Ishikawa (cell line): Measurements from ENCODE around the gene CADM2.

Source experiments
- CREB1 ChIP-seq: IDR thresholded peaks from 2 replicates; pipeline ENCODE4 v1.6.1; 2012; ENCODE audit warnings: low read depth
- EGR1 ChIP-seq: IDR thresholded peaks from 2 replicates; pipeline ENCODE4 v1.6.1; 2012
- EP300 ChIP-seq: IDR thresholded peaks from 2 replicates; pipeline ENCODE4 v1.6.1; 2012; ENCODE audit warnings: borderline replicate concordance
- RAD21 ChIP-seq: IDR thresholded peaks from 2 replicates; pipeline ENCODE4 v1.6.1; 2012; ENCODE audit warnings: low read depth
- TAF1 ChIP-seq: IDR thresholded peaks from 2 replicates; pipeline ENCODE4 v1.6.1; 2012; ENCODE audit warnings: low read depth, mild to moderate bottlenecking
- TCF12 ChIP-seq: IDR thresholded peaks from 2 replicates; pipeline ENCODE4 v1.6.1; 2012; ENCODE audit warnings: low read depth
- TEAD4 ChIP-seq: IDR thresholded peaks from 2 replicates; pipeline ENCODE4 v1.6.1; 2012
- YY1 ChIP-seq: IDR thresholded peaks from 2 replicates; pipeline ENCODE4 v1.6.1; 2012; ENCODE audit warnings: low read depth
- TF ChIP-seq, protein P1 (sequence below): IDR thresholded peaks from 2 replicates; pipeline ENCODE4 v1.6.1; 2012
- TF ChIP-seq, protein P2 (sequence below): IDR thresholded peaks from 2 replicates; pipeline ENCODE4 v1.6.1; 2012; ENCODE audit warnings: low read depth, mild to moderate bottlenecking

DNA sequence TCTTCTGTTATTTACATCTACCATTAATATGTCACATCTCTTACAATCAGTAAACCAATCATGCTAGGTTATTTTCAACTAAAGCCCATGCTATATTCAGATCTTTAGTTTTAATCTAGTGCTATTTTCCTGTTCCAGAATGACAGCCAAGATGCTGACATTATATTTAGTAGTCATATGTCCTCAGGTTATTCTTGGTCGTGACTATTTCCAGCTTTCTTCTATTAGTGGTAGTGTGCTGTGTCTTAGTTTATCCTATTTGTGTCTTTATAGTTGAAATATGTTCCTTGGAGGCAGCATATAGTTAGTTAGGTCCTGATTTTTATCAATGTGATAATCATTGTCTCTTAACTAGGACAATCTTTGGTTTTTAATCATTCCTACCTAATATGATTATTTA is 566.5 kb downstream of the CADM2 start:
- TF ChIP-seq, protein P1, sequence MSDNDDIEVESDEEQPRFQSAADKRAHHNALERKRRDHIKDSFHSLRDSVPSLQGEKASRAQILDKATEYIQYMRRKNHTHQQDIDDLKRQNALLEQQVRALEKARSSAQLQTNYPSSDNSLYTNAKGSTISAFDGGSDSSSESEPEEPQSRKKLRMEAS, result no peak
- TF ChIP-seq TAF1 (no peak), EP300 (no peak), RAD21 (no peak), TEAD4 (no peak), YY1 (no peak), TCF12 (no peak), EGR1 (no peak), CREB1 (no peak)
- TF ChIP-seq, protein P2, sequence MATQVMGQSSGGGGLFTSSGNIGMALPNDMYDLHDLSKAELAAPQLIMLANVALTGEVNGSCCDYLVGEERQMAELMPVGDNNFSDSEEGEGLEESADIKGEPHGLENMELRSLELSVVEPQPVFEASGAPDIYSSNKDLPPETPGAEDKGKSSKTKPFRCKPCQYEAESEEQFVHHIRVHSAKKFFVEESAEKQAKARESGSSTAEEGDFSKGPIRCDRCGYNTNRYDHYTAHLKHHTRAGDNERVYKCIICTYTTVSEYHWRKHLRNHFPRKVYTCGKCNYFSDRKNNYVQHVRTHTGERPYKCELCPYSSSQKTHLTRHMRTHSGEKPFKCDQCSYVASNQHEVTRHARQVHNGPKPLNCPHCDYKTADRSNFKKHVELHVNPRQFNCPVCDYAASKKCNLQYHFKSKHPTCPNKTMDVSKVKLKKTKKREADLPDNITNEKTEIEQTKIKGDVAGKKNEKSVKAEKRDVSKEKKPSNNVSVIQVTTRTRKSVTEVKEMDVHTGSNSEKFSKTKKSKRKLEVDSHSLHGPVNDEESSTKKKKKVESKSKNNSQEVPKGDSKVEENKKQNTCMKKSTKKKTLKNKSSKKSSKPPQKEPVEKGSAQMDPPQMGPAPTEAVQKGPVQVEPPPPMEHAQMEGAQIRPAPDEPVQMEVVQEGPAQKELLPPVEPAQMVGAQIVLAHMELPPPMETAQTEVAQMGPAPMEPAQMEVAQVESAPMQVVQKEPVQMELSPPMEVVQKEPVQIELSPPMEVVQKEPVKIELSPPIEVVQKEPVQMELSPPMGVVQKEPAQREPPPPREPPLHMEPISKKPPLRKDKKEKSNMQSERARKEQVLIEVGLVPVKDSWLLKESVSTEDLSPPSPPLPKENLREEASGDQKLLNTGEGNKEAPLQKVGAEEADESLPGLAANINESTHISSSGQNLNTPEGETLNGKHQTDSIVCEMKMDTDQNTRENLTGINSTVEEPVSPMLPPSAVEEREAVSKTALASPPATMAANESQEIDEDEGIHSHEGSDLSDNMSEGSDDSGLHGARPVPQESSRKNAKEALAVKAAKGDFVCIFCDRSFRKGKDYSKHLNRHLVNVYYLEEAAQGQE, result no peak
